ENCODE data around the gene GALNT2.

GALNT2 gene

DNA sequence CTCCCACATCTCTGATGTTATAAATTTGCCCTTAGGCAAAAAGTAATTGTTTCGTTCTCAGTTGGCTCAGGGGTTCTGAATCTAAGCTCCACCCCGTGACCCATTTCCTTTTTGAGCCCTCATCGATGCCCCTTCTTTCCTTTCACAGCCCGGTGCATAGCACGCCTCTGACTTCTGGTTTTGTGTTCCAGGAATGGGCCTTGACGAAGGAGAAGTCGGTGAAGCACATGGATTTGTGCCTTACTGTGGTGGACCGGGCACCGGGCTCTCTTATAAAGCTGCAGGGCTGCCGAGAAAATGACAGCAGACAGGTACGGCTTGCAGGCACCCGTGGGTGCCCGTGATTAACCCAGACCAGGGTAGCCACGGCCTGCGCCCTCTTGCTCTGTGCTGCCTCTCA is 207.2 kb downstream of the GALNT2 start:
- H3K27me3 ChIP-seq (ENCODE audit: insufficient read depth, poor library complexity, severe bottlenecking) = no peaks in the 10 kb centered on the region
- H3K27ac ChIP-seq (replicated peaks) = no peak overlapping the region
- TF ChIP-seq, protein P1, sequence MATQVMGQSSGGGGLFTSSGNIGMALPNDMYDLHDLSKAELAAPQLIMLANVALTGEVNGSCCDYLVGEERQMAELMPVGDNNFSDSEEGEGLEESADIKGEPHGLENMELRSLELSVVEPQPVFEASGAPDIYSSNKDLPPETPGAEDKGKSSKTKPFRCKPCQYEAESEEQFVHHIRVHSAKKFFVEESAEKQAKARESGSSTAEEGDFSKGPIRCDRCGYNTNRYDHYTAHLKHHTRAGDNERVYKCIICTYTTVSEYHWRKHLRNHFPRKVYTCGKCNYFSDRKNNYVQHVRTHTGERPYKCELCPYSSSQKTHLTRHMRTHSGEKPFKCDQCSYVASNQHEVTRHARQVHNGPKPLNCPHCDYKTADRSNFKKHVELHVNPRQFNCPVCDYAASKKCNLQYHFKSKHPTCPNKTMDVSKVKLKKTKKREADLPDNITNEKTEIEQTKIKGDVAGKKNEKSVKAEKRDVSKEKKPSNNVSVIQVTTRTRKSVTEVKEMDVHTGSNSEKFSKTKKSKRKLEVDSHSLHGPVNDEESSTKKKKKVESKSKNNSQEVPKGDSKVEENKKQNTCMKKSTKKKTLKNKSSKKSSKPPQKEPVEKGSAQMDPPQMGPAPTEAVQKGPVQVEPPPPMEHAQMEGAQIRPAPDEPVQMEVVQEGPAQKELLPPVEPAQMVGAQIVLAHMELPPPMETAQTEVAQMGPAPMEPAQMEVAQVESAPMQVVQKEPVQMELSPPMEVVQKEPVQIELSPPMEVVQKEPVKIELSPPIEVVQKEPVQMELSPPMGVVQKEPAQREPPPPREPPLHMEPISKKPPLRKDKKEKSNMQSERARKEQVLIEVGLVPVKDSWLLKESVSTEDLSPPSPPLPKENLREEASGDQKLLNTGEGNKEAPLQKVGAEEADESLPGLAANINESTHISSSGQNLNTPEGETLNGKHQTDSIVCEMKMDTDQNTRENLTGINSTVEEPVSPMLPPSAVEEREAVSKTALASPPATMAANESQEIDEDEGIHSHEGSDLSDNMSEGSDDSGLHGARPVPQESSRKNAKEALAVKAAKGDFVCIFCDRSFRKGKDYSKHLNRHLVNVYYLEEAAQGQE (IDR thresholded peaks at IDR 0.05; ENCODE audit: insufficient replicate concordance, low read depth) = no peak
- TF ChIP-seq, protein P2, sequence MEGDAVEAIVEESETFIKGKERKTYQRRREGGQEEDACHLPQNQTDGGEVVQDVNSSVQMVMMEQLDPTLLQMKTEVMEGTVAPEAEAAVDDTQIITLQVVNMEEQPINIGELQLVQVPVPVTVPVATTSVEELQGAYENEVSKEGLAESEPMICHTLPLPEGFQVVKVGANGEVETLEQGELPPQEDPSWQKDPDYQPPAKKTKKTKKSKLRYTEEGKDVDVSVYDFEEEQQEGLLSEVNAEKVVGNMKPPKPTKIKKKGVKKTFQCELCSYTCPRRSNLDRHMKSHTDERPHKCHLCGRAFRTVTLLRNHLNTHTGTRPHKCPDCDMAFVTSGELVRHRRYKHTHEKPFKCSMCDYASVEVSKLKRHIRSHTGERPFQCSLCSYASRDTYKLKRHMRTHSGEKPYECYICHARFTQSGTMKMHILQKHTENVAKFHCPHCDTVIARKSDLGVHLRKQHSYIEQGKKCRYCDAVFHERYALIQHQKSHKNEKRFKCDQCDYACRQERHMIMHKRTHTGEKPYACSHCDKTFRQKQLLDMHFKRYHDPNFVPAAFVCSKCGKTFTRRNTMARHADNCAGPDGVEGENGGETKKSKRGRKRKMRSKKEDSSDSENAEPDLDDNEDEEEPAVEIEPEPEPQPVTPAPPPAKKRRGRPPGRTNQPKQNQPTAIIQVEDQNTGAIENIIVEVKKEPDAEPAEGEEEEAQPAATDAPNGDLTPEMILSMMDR (IDR thresholded peaks at IDR 0.05; ENCODE audit: insufficient read depth, low read length) = no peak
- no peak for TF ChIP-seq SPI1 (IDR thresholded peaks at IDR 0.05; ENCODE audit: borderline replicate concordance, low read depth)
- no peak for TF ChIP-seq GABPA (IDR thresholded peaks at IDR 0.05; ENCODE audit: low read depth)
- no peak for TF ChIP-seq POLR2AphosphoS5 (IDR thresholded peaks at IDR 0.05; ENCODE audit: low read depth)
- no peak overlapping the region for H3K4me3 ChIP-seq (replicated peaks; ENCODE audit: insufficient read depth, low read length)
- no peak for DNase-seq (ENCODE audit: low read depth in 1 of 2, low spot score in 1 of 2)

DNA sequence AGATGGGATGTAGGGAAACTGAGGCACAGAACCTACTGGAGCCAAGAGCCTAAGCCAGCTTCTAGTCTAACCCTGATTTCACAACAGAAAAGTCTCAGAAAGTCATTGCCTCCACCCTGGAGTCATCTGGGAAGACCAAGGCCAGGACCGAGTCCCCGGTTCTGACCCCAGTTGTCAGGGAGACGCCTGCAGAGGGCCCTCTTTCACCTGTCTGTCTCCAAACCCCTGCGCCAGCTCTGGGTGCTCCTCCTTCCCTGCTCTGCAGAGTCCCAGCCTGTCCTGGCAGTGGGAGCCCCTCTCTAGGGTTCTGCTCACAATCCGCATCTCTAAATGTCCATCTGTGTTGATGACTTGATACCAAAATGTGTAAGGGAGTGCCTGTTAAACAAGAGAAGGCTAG is 209.4 kb downstream of the GALNT2 start:
- no peak for DNase-seq (ENCODE audit: low read depth in 1 of 2, low spot score in 1 of 2)
- Histone ChIP-seq H3K4me3 (replicated peaks; ENCODE audit: insufficient read depth, low read length) (no peak overlapping the region), H3K27me3 (ENCODE audit: insufficient read depth, poor library complexity, severe bottlenecking) (no peaks in the 10 kb centered on the region), H3K27ac (replicated peaks) (no peak overlapping the region)
- TF ChIP-seq GABPA (IDR thresholded peaks at IDR 0.05; ENCODE audit: low read depth) (no peak), POLR2AphosphoS5 (IDR thresholded peaks at IDR 0.05; ENCODE audit: low read depth) (no peak), SPI1 (IDR thresholded peaks at IDR 0.05; ENCODE audit: borderline replicate concordance, low read depth) (no peak)
- TF ChIP-seq, protein P1 (IDR thresholded peaks at IDR 0.05; ENCODE audit: insufficient replicate concordance, low read depth) = no peak
- TF ChIP-seq, protein P2 (IDR thresholded peaks at IDR 0.05; ENCODE audit: insufficient read depth, low read length) = no peak

DNA sequence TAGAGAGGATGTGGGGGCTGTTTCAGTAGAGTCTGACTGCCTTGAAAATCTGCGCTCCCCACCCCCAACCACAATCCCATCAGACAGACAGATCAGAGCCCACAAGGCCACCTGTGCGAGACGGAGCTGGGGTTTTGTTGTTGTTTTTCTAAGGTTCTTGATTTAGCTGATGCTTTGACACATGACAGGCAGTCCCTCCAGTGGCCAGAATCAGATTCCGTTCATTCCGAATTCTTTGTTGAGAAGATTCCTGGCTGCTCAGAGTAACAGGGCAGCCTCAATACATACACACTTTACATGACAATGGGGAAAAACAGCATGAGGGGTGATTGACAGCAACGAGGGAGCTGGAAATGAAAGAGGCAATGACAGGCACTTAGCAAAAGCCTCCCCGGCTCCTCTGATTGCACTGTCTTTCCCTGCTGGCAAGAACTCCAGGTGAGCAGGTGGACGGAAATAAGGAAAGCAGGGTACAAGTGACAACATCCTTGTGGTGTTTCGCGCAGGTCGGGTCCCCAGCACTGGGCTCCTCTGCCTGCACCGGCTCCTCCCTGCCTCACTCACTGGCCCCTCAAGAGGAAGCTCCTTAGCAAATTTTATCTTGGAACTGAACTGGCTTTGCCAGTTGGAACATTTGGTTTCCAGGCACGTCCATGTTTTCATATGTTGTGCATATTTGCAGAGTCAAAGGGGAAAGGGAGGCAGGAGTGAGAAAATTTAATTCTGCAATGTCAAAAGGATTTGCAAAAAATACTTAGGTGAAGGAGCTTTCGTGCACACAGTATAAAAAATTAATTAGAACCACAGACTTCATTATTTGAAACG is 210.4 kb downstream of the GALNT2 start:
- no peak overlapping the region for H3K27ac ChIP-seq (replicated peaks)
- H3K27me3 ChIP-seq (ENCODE audit: insufficient read depth, poor library complexity, severe bottlenecking) = no peaks in the 10 kb centered on the region
- H3K4me3 ChIP-seq (replicated peaks; ENCODE audit: insufficient read depth, low read length) = no peak overlapping the region
- TF ChIP-seq SPI1 (IDR thresholded peaks at IDR 0.05; ENCODE audit: borderline replicate concordance, low read depth) (no peak), GABPA (IDR thresholded peaks at IDR 0.05; ENCODE audit: low read depth) (no peak), POLR2AphosphoS5 (IDR thresholded peaks at IDR 0.05; ENCODE audit: low read depth) (no peak)
- TF ChIP-seq, protein P2 (IDR thresholded peaks at IDR 0.05; ENCODE audit: insufficient read depth, low read length) = no peak
- TF ChIP-seq, protein P1 (IDR thresholded peaks at IDR 0.05; ENCODE audit: insufficient replicate concordance, low read depth) = no peak
- no peak for DNase-seq (ENCODE audit: low read depth in 1 of 2, low spot score in 1 of 2)
